Suppressor macrophage (primary cell): ENCODE measurements around the gene BCL7B.
"Not testable (repeated sequence)": the region's sequence is repeated elsewhere in the genome, so short reads cannot be mapped to it uniquely, and the experiment has no call there.

Experiments used
- DNase-seq, 4 experiments: peaks; one replicate each; pipeline ENCODE4 v3.0.0-alpha.2; 2020 to 2022
- total RNA-seq, 17 experiments: gene quantifications; one replicate each; lab custom pipeline; 2026; ENCODE audit warnings: mixed read lengths in 6 of 17, inconsistent platforms in 3 of 17; lab: John Stamatoyannopoulos, UW

BCL7B gene
- total RNA-seq, result 16.3 to 59.9 (median 27.8) reads per million in 17 experiments

- DNase-seq, result peak; percentile 87 to 96 (median 94)
These were observed at the start of gene BCL7B for GRCh38 chr7:73557397-73558257. TSS of gene BCL7B (minus strand) at chr7:73557690. CDS start at chr7:73557578, 112 bp downstream.

- DNase-seq, result no peak
These were observed 48.2 kb upstream of the BCL7B start for GRCh38 chr7:73605601-73606220.

- DNase-seq, result peak; percentile 77 to 90 (median 84)
These were observed 45.5 kb upstream of the BCL7B start for GRCh38 chr7:73602721-73603651.

- DNase-seq, result no peak
These were observed 42.4 kb upstream of the BCL7B start for GRCh38 chr7:73599916-73600315.

GRCh38 chr7:73599151-73599882 lies 41.8 kb upstream of the BCL7B start:
- peak in 1 of 4 experiments; percentile 28 for DNase-seq

GRCh38 chr7:73597978-73598782 lies 40.7 kb upstream of the BCL7B start:
- DNase-seq, result no peak

- DNase-seq, result no peak
These were observed 38.9 kb upstream of the BCL7B start for GRCh38 chr7:73596191-73597065.

- DNase-seq, result no peak
These were observed 37.9 kb upstream of the BCL7B start for GRCh38 chr7:73595358-73595757.

GRCh38 chr7:73593207-73594045 lies 35.9 kb upstream of the BCL7B start:
- DNase-seq, result no peak

- no peak for DNase-seq
These were observed 29.4 kb upstream of the BCL7B start for GRCh38 chr7:73586911-73587310.

GRCh38 chr7:73585196-73585595 lies 27.7 kb upstream of the BCL7B start:
- DNase-seq, result no peak

GRCh38 chr7:73582664-73583202 lies 25.2 kb upstream of the BCL7B start:
- DNase-seq, result peak in 3 of 4 experiments; percentile 15 to 46 (median 45)

- DNase-seq, result not testable (repeated sequence)
These were observed 23.5 kb upstream of the BCL7B start for GRCh38 chr7:73581006-73581405.

- peak; percentile 99 to 100 (median 100) for DNase-seq
These were observed 21.0 kb upstream of the BCL7B start, which contains the start of gene TBL2 for GRCh38 chr7:73578342-73579128. TSS of gene TBL2 (minus strand) at chr7:73578579. CDS start at chr7:73578549, 30 bp downstream.

GRCh38 chr7:73577627-73578341 lies 20.3 kb upstream of the BCL7B start:
- peak in 1 of 4 experiments; percentile 40 for DNase-seq

GRCh38 chr7:73573791-73574190 lies 16.3 kb upstream of the BCL7B start:
- no peak for DNase-seq

GRCh38 chr7:73573276-73573675 lies 15.8 kb upstream of the BCL7B start:
- DNase-seq, result no peak
